HepG2 (cell line): ENCODE results near the gene ADPRHL1. TPM values are rescaled to one million over a fixed set of nuclear protein-coding genes. Genes with fewer than 3 reads are reported as not detected.

Source experiments
- ATAC-seq: fragments of 200-7000 bp; cut with Tn5 transposase; 3 replicates; pipeline ENCODE4 v1.9.1; 2020; ENCODE audit warnings: mild to moderate bottlenecking, moderate library complexity
- BruUV-seq: library from RNA; stranded (reverse); fragments of 400-500 nt; replicated peaks from 2 replicates; lab custom pipeline; 2021; lab: Mats Ljungman, UMichigan
- CTCF ChIA-PET: fragments of 300-600 bp; formaldehyde crosslinking; extraction: SDS; loops from one replicate; lab custom pipeline; 2021; ENCODE audit warnings: low total read pairs, inconsistent platforms, low intra/inter-chr PET ratio; lab: Yijun Ruan, JAX
- POLR2A ChIA-PET: fragments of 350-600 bp; sonication (Branson Sonifier 250); formaldehyde crosslinking; loops from one replicate; lab custom pipeline; 2020; ENCODE audit warnings: antibody characterized with exemption, inconsistent platforms; lab: Yijun Ruan, JAX
- DNase-seq: peaks from one replicate; pipeline ENCODE4 v3.0.0-alpha.2; 2015; ENCODE audit warnings: low spot score
- FAIRE-seq: peaks from 3 replicates; lab custom pipeline; 2011; peaks lifted over from hg19 to GRCh38; lab: Jason Lieb, UNC
- H2AFZ ChIP-seq: one replicate; pipeline ENCODE4 v1.6.1; 2011; ENCODE audit warnings: low read length, inconsistent platforms
- H3K27ac ChIP-seq: fragments of 300-600 bp; 3 replicates; pipeline ENCODE4 v1.8.0; 2011; ENCODE audit warnings: mixed run types, mild to moderate bottlenecking, mixed read lengths, low read length, inconsistent platforms; ENCODE audit not compliant: insufficient read depth; ENCODE audit errors: extremely low read length
- H3K27me3 ChIP-seq, 2 experiments: fragments of 200-600 bp in 1 of 2; 2 replicates in 1 of 2; 3 replicates in 1 of 2; pipeline versions ENCODE4 v1.6.0 to v1.8.0; 2011; ENCODE audit warnings: low read length in 2 of 2, mild to moderate bottlenecking in 2 of 2, moderate library complexity in 2 of 2, inconsistent platforms in 1 of 2; ENCODE audit not compliant: insufficient read depth in 2 of 2, control insufficient read depth in 1 of 2
- H3K36me3 ChIP-seq, 2 experiments: fragments of 200-600 bp in 1 of 2; replicated peaks in 1 of 2; 2 replicates in 1 of 2; 3 replicates in 1 of 2; pipeline versions ENCODE4 v1.5.1 to v1.8.0; 2011; ENCODE audit warnings: low read length in 2 of 2, inconsistent platforms in 1 of 2; ENCODE audit not compliant: insufficient read depth in 2 of 2, control insufficient read depth in 1 of 2
- H3K4me1 ChIP-seq: 2 replicates; pipeline ENCODE4 v1.5.1; 2012; ENCODE audit warnings: low read length, inconsistent platforms; ENCODE audit not compliant: insufficient read depth
- H3K4me2 ChIP-seq: 2 replicates; pipeline ENCODE4 v1.6.0; 2011; ENCODE audit warnings: low read depth, low read length, inconsistent platforms
- H3K4me3 ChIP-seq, 3 experiments: fragments of 200-600 bp in 1 of 3; sonication (generic), shearing (Covaris generic) in 1 of 3; replicated peaks in 1 of 3; 2 replicates each; pipeline ENCODE4 v1.5.1; 2011 to 2016; ENCODE audit warnings: low read length in 3 of 3, inconsistent platforms in 2 of 3, low read depth in 2 of 3, mild to moderate bottlenecking in 2 of 3, control low read depth in 1 of 3, mixed read lengths in 1 of 3; ENCODE audit not compliant: insufficient read depth in 1 of 3
- H3K79me2 ChIP-seq: one replicate; pipeline ENCODE4 v1.6.1; 2011; ENCODE audit warnings: low read length, inconsistent platforms; ENCODE audit not compliant: insufficient read depth
- H3K9ac ChIP-seq: 2 replicates; pipeline ENCODE4 v1.6.0; 2011; ENCODE audit warnings: mild to moderate bottlenecking, low read depth, low read length, inconsistent platforms; ENCODE audit not compliant: insufficient read depth
- H3K9me3 ChIP-seq: 2 replicates; pipeline ENCODE4 v1.5.1; 2012; ENCODE audit warnings: mild to moderate bottlenecking, low read length
- H4K20me1 ChIP-seq: 2 replicates; pipeline ENCODE4 v1.6.0; 2011; ENCODE audit warnings: inconsistent platforms, mild to moderate bottlenecking, low read length, moderate library complexity; ENCODE audit not compliant: insufficient read depth
- CTCF ChIP-seq: sonication (generic); formaldehyde crosslinking; IDR thresholded peaks from 2 replicates; pipeline ENCODE4 v1.5.0; 2020; ENCODE audit warnings: mild to moderate bottlenecking, missing genetic modification reagents, moderate library complexity
- RBFOX2 ChIP-seq: fragments of 200-400 bp; formaldehyde crosslinking; IDR thresholded peaks from 2 replicates; pipeline ENCODE4 v1.6.1; 2017; ENCODE audit warnings: low read depth, mild to moderate bottlenecking, low read length
- ZFP36L2 ChIP-seq: sonication (generic); formaldehyde crosslinking; IDR thresholded peaks from 2 replicates; pipeline ENCODE4 v1.4.0; 2020; ENCODE audit warnings: missing genetic modification reagents
- ZFX ChIP-seq: sonication (generic); formaldehyde crosslinking; IDR thresholded peaks from 2 replicates; pipeline ENCODE4 v1.4.0; 2020; ENCODE audit warnings: mild to moderate bottlenecking, low read depth, missing genetic modification reagents, moderate library complexity
- ZNF335 ChIP-seq: sonication (generic); formaldehyde crosslinking; IDR thresholded peaks from 2 replicates; pipeline ENCODE4 v1.4.0; 2020; ENCODE audit warnings: missing genetic modification reagents
- ZNF414 ChIP-seq: sonication (generic); formaldehyde crosslinking; IDR thresholded peaks from 2 replicates; pipeline ENCODE4 v1.5.0; 2020; ENCODE audit warnings: missing genetic modification reagents
- ZZZ3 ChIP-seq: sonication (generic); formaldehyde crosslinking; IDR thresholded peaks from 2 replicates; pipeline ENCODE4 v1.4.0; 2020; ENCODE audit warnings: missing genetic modification reagents, mild to moderate bottlenecking, borderline replicate concordance
- WGBS: methylation state at CpG from one replicate; pipeline ENCODE4 v1.1.6; 2017; ENCODE audit warnings: low lambda C conversion rate; 5-methylcytosine and 5-hydroxymethylcytosine counted together
- in situ Hi-C: cut with HindIII; loops from 2 replicates; pipeline ENCODE4 v1.10.0; 2017; ENCODE audit warnings: low pct_unique_long_range_greater_than_20kb; ENCODE audit not compliant: extremely low pct_ligation_motif_present
- intact Hi-C: fragments of 100-400 bp; cut with micrococcal nuclease; formaldehyde crosslinking; loops from one replicate; pipeline ENCODE4 v1.10.0; 2022; ENCODE audit not compliant: unreplicated experiment
- polyA plus RNA-seq, 8 experiments: library from polyadenylated mRNA; depleted of rRNA in 3 of 8; stranded (reverse) in 7 of 8; unstranded in 1 of 8; fragments of >200 nt; fragmentation: Illumina TruSeq in 4 of 8; extraction: Trizol in 4 of 8; gene quantifications; 2 replicates each; pipeline versions ENCODE4 v1.2.1 to v1.2.3, GENCODE V29; 2011 to 2016; ENCODE audit warnings: low read depth in 4 of 8, missing spikeins in 1 of 8, mixed read lengths in 1 of 8; ENCODE audit not compliant: insufficient read depth in 1 of 8
- total RNA-seq, 5 experiments: library from RNA; depleted of rRNA; stranded (reverse); fragments of >200 nt; fragmentation: Illumina TruSeq; extraction: Trizol; gene quantifications; 2 replicates each; pipeline ENCODE4 v1.2.3, GENCODE V29; 2016; ENCODE audit warnings: low read depth in 1 of 5

Gene ADPRHL1
- total and polyA plus RNA-seq, 2 of the 13 experiments (the other 11 are each of a cell fraction or from before 2014, with no cell fraction given), result 0.34 to 0.40 TPM

GRCh38 chr13:113466383-113466782, 13.1 kb upstream of the ADPRHL1 start:
- Histone ChIP-seq H3K4me1 (peaks cover 4% of the 10 kb centered on the region), H3K9ac (no peak overlapping the region), H3K9me3 (no peaks in the 10 kb centered on the region), H3K36me3 (peaks cover 2 to 19% of the 10 kb centered on the region in 2 experiments; a peak in 4 of 5 replicates), H3K79me2 (no peaks in the 10 kb centered on the region), H3K27ac (no peak overlapping the region), H2AFZ (no peak overlapping the region), H3K27me3 (no peaks in the 10 kb centered on the region), H4K20me1 (no peaks in the 10 kb centered on the region), H3K4me3 (no peak overlapping the region), H3K4me2 (no peak overlapping the region)
- in situ Hi-C loops, result no loop called here
- no peak for DNase-seq
- ATAC-seq, result no peak
- POLR2A ChIA-PET, result no interaction called here
- no TSS peak for BruUV-seq
- CTCF ChIA-PET, result no interaction called here
- FAIRE-seq, result no peak
- TF ChIP-seq CTCF (CRISPR knock-in tag) (no peak), ZFP36L2 (CRISPR knock-in tag) (no peak), RBFOX2 (no peak), ZNF414 (CRISPR knock-in tag) (no peak), ZZZ3 (CRISPR knock-in tag) (no peak), ZNF335 (CRISPR knock-in tag) (no peak), ZFX (CRISPR knock-in tag) (no peak)
- intact Hi-C loops, result no loop called here
- 95% methylated on average over 3 of the region's 3 CpGs for WGBS
